Fibroblast of mammary gland (primary cell): ENCODE measurements around the gene MYO1E.

ENCODE experiments used
- DNase-seq: peaks from one replicate; pipeline ENCODE4 v3.0.0-alpha.2; 2010; ENCODE audit warnings: low read depth
- H3K4me3 ChIP-seq: 2 replicates; pipeline ENCODE4 v1.5.1; 2011; ENCODE audit warnings: low read depth, mild to moderate bottlenecking, low read length, moderate library complexity; ENCODE audit not compliant: control insufficient read depth
- TF ChIP-seq, protein P1 (sequence below): conservative IDR thresholded peaks from 2 replicates; pipeline ENCODE4 v1.5.1; 2011; ENCODE audit warnings: low read depth, low read length, inconsistent platforms; ENCODE audit not compliant: control insufficient read depth, insufficient read depth

Gene MYO1E

DNA sequence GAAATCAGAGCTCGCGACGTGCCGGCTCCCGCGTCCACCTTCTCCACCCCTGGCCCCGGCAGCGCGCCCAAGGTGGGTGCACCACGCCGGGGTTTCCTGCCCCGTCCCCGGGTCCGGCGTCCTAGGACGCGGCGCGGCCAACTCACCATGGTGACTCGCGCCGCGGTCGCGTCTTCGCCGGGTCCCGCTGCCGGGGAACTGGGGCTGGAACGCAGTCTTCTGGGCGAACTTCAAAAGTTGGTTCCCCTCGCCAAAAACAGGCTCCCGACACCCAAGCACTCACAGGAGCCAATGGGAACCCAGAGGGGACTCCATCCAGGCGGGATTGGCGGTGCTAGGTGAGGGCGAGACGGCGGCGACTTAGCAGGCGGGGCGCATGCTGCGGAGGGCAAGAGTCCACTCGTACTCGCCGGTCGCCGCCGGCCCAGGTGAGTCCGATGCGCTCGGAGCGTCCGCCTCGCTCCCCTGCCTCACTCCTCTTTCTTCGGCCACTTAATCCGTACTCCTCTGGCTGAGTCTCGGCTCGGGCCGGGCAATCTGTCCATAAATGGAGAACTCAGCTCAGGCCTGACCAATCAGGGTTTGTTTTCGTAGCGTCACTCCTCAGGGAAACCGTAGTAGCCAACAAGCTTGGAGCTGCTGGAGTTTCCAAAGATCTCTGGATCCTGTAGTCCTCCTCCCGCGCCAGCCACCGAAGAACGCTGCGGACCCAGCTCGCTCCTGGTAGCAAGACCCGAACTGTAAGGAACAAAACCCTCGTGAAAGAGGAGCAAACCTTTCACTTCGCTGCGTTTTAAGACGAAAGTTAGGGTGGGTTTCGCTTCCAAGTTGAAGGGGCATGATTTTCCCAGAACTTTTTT lies at the start of gene MYO1E:
MYO1E (minus strand) TSS at position 520 of the 860 bp plus-strand sequence; CDS start at position 149, 371 bp downstream.
- peak; percentile 97 for DNase-seq
- H3K4me3 ChIP-seq: peak within 1 kb of the TSS; percentile 86
- TF ChIP-seq, protein P1, sequence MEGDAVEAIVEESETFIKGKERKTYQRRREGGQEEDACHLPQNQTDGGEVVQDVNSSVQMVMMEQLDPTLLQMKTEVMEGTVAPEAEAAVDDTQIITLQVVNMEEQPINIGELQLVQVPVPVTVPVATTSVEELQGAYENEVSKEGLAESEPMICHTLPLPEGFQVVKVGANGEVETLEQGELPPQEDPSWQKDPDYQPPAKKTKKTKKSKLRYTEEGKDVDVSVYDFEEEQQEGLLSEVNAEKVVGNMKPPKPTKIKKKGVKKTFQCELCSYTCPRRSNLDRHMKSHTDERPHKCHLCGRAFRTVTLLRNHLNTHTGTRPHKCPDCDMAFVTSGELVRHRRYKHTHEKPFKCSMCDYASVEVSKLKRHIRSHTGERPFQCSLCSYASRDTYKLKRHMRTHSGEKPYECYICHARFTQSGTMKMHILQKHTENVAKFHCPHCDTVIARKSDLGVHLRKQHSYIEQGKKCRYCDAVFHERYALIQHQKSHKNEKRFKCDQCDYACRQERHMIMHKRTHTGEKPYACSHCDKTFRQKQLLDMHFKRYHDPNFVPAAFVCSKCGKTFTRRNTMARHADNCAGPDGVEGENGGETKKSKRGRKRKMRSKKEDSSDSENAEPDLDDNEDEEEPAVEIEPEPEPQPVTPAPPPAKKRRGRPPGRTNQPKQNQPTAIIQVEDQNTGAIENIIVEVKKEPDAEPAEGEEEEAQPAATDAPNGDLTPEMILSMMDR: no peak

DNA sequence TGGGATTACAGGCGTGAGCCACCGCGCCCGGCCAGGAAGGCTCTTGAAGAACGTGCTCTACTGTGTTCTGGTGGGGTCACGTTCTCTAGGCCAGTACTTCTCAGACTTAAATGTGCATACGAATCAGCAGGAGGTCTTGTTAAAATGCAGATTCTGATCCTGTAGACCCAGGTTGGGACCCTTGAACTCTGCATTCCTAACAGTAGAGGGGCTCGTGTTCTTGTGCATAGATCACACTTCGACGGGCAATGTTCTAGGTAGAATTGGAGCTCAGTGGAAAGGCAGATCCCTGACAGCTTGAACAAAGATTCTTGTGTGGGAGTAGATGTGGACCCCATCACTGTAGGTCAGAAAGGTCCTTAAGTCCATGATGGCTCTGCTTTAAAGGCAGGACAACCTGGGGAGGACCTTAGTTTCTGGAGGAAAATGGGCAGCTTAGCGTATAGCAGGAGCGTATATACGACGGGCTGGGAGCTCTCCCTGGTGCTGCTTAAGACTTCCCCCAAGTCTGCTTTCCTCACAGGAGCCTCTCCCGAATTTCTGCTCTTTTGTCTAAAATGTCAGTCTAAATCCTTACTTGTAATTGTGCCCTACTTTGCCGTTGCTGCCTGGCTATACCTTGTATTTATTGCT lies 48.4 kb upstream of the MYO1E start:
- TF ChIP-seq, protein P1: no peak
- peak; percentile 42 for DNase-seq
- no peak overlapping the region for H3K4me3 ChIP-seq

DNA sequence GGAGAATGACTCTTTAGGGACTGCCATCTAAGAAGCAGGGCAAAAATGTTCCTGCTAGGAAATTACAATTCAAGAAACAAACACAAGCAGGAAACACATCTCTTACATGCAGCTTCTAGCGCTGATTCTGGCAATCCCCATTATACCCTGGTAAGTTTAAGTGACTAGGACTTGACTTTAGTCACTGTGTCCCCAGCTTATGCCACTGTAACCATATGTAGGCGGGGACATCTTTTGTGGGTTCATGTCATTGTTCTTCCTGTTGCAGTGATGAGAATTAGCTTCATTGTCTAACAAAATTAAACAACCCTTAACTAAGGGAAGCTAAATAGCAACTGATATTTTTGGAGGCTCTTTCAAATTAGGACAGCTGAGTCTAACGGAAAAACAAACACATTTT lies 47.4 kb upstream of the MYO1E start:
- TF ChIP-seq, protein P1: no peak
- no peak overlapping the region for H3K4me3 ChIP-seq
- no peak for DNase-seq

DNA sequence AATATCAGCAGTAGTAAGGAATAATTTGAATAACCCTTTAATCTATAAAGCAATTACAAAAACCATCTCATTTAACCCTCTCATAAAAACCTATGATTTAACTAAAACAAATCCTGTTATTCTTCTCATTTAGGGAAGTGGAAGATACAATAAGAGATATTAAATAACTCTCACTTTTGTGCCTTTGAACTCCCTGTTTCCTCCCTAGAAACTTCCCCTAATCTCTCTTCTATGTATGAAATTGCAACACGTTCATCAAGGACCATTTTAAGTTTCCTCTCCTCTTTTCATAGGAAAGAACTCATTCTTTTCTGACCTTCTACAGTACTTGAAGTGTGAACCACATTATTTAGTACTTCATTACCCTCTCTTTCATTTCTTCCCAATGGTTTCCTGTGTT lies 46.5 kb upstream of the MYO1E start:
- DNase-seq: no peak
- no peak overlapping the region for H3K4me3 ChIP-seq
- TF ChIP-seq, protein P1: no peak

DNA sequence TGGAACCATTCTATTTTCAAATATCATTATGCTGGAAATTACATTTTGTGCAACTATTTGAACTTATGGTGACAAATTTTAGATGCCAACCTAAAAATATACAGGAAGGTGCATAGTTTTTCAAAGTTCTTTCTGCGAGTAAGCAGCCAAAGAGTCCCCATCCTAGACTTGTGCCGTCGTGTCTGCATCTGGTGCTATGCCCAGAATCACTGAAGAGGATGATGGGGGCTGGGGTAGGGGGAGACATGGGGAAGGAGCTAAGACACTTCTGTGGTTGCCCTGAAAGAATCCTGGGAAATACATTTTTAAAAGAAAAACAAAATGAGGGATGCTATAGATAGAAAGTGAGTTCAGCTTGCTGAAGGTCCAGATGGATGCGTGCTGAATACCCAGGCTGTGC lies 44.1 kb upstream of the MYO1E start:
- TF ChIP-seq, protein P1: no peak
- no peak for DNase-seq
- H3K4me3 ChIP-seq: no peak overlapping the region

DNA sequence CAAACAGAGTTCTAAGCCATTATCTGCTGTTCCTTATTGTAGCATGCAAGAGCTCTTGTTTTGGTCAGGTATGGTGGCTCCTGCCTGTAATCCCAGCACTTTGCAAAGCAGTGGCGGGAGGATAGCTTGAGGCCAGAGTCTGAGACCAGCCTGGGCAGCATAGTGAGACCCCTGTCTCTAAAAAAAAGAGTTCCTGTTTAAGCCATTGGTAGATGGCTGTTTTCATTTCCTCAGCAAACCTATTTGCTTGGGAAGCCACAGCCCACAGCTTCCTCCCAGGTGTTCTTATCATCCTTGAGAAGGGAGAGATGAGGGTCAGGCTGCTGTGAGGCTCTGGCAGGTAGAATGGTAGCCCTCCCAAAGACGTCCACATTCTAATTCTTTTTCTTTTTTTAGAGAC lies 40.9 kb upstream of the MYO1E start:
- TF ChIP-seq, protein P1: no peak
- H3K4me3 ChIP-seq: no peak overlapping the region
- DNase-seq: no peak
